Psoas muscle (tissue), 8 donors: ENCODE measurements around the gene ANKRD6. TPM values are rescaled to one million over a fixed set of nuclear protein-coding genes. Genes with fewer than 3 reads are reported as not detected.

Experiments used
- ATAC-seq, 4 donors: fragments of 200-7000 bp; cut with Tn5 transposase; one replicate each; pipeline ENCODE4 v1.9.1; 2020; ENCODE audit warnings: moderate library complexity in 3 of 4, mild to moderate bottlenecking in 2 of 4
- DNase-seq, 2 donors: peaks; one replicate each; pipeline ENCODE4 v3.0.0-alpha.2; 2020
- H3K27ac ChIP-seq: fragments of 200-600 bp; one replicate; pipeline ENCODE4 v1.8.0; 2022
- H3K27me3 ChIP-seq, 3 donors: fragments of 200-600 bp in 1 of 3; one replicate each; pipeline versions ENCODE4 v1.6.1 to v1.8.0; 2013 to 2022; ENCODE audit warnings: low read length in 2 of 3, mild to moderate bottlenecking in 2 of 3, moderate library complexity in 1 of 3; ENCODE audit not compliant: insufficient read depth in 3 of 3
- H3K36me3 ChIP-seq, 2 donors: fragments of 200-600 bp in 1 of 2; one replicate each; pipeline versions ENCODE4 v1.6.1 to v1.8.0; 2013 to 2022; ENCODE audit warnings: low read depth in 1 of 2, mild to moderate bottlenecking in 1 of 2, moderate library complexity in 1 of 2; ENCODE audit not compliant: insufficient read depth in 1 of 2
- H3K4me1 ChIP-seq: fragments of 200-600 bp; one replicate; pipeline ENCODE4 v1.8.0; 2022
- H3K4me3 ChIP-seq: fragments of 200-600 bp; one replicate; pipeline ENCODE4 v1.8.0; 2022; ENCODE audit warnings: mild to moderate bottlenecking
- H3K9me3 ChIP-seq: fragments of 200-600 bp; one replicate; pipeline ENCODE4 v1.8.0; 2022
- CTCF ChIP-seq: fragments of 200-600 bp; IDR thresholded peaks from one replicate; pipeline ENCODE4 v1.8.0; 2022; ENCODE audit warnings: antibody characterized with exemption
- WGBS, 3 donors: extraction: QIAGEN DNeasy Blood & Tissue Kit; methylation state at CpG; one replicate each; pipeline versions ENCODE4 v1.1.6 to v1.1.7; 2013; 5-methylcytosine and 5-hydroxymethylcytosine counted together
- intact Hi-C, 2 donors: fragments of 100-400 bp; cut with DNase I; formaldehyde crosslinking; loops; one replicate each; pipeline versions ENCODE4 v1.11.0 to v1.14.2; 2022
- polyA plus RNA-seq, 3 donors: library from polyadenylated mRNA; stranded (reverse); fragments of 200-250 nt; gene quantifications; one replicate each; pipeline ENCODE4 v1.2.3, GENCODE V29; 2013
- total RNA-seq, 4 donors: library from RNA; stranded (reverse); fragmentation: NEBNext Ultra II Directional in 2 of 4; extraction: Animal tissue kit (Norgen Biotek cat#: 25700) in 2 of 4; gene quantifications; one replicate each; pipeline versions ENCODE4 v1.2.1 to v1.2.4, GENCODE V29; 2021 to 2023
- donor health status: healthy with polysubstance abuse.
- donor health status: DM: no; HTN: no; CAD: no; lungs with moderate emphysema.
- donor health status: Bipolar disorder and iron deficiency.
- donor health status: healthy.
- donor health status: DM: yes; HTN: yes; CAD: no.
- donor health status: DM: no; HTN: no; CAD: no.
- donor health status: DM: no; HTN: no; CAD: no.
- donor health status: DM: yes; HTN: yes; CAD: no.

The ANKRD6 gene
- total and polyA plus RNA-seq, 7 donors: 1.2 to 9.0 (median 2.4) TPM

GRCh38 chr6:89667872-89668556, 235.1 kb downstream of the ANKRD6 start:
- no peak for ATAC-seq
- 77 to 89% (median 79%) methylated on average over 5 of the region's 5 CpGs for WGBS, 3 donors
- H3K4me1 ChIP-seq: peaks cover 14% of the 10 kb centered on the region
- H3K4me3 ChIP-seq: no peak overlapping the region
- no peak for TF ChIP-seq CTCF
- no peaks in the 10 kb centered on the region for H3K9me3 ChIP-seq
- H3K36me3 ChIP-seq: peaks cover 12 to 75% of the 10 kb centered on the region in 2 donors
- H3K27ac ChIP-seq: no peak overlapping the region
- DNase-seq: no peak
- H3K27me3 ChIP-seq: no peaks in the 10 kb centered on the region
- intact Hi-C loops: no loop called here

GRCh38 chr6:89669002-89669401, 236.1 kb downstream of the ANKRD6 start:
- Histone ChIP-seq H3K4me1 (peaks cover 14% of the 10 kb centered on the region), H3K4me3 (no peak overlapping the region), H3K9me3 (no peaks in the 10 kb centered on the region), H3K27me3 (no peaks in the 10 kb centered on the region), H3K27ac (peak overlapping the region; percentile 18), H3K36me3 (peaks cover 10 to 75% of the 10 kb centered on the region in 2 donors)
- TF ChIP-seq CTCF: no peak
- WGBS, 3 donors: 34 to 40% (median 34%) methylated on average over 6 of the region's 6 CpGs
- DNase-seq: no peak
- peak in 1 of 4 donors; percentile 55 for ATAC-seq
- intact Hi-C loops: no loop called here

- 43 to 48% (median 45%) methylated on average over 7 of the region's 7 CpGs for WGBS, 3 donors
These were observed 238.1 kb downstream of the ANKRD6 start for GRCh38 chr6:89670935-89671565.

GRCh38 chr6:89675949-89676748, 243.2 kb downstream of the ANKRD6 start:
- ATAC-seq: peak in 3 of 4 donors; percentile 67 to 82 (median 78)
- peak overlapping the region; percentile 74 for H3K27ac ChIP-seq
- DNase-seq: no peak
- H3K4me1 ChIP-seq: peaks cover 27% of the 10 kb centered on the region
- intact Hi-C loops: loop anchor here in 1 of 2 donors (5.0 kb wide), 1 partner anchor 244 kb away; the partner anchor contains the start of gene ANKRD6
- no peak for TF ChIP-seq CTCF
- no peaks in the 10 kb centered on the region for H3K27me3 ChIP-seq
- H3K4me3 ChIP-seq: peak overlapping the region; percentile 39
- H3K9me3 ChIP-seq: no peaks in the 10 kb centered on the region
- 17 to 26% (median 18%) methylated on average over 7 of the region's 7 CpGs for WGBS, 3 donors
- H3K36me3 ChIP-seq: peaks cover 12 to 100% of the 10 kb centered on the region in 2 donors

More at GRCh38 chr6:89670935-89671565, 238.1 kb downstream of the ANKRD6 start:
- no peak for DNase-seq
- Histone ChIP-seq H3K36me3 (peaks cover 11 to 80% of the 10 kb centered on the region in 2 donors), H3K27ac (peak overlapping the region; percentile 58), H3K4me3 (no peak overlapping the region), H3K27me3 (no peaks in the 10 kb centered on the region), H3K9me3 (no peaks in the 10 kb centered on the region), H3K4me1 (peaks cover 26% of the 10 kb centered on the region)
- peak; percentile 66 to 79 (median 74) for ATAC-seq
- intact Hi-C loops: no loop called here
- no peak for TF ChIP-seq CTCF
